HG02970 (cell line): ENCODE data around the gene SMPX.

Experiments used
- ATAC-seq: cut with Tn5 transposase; IDR thresholded peaks from one replicate; pipeline ENCODE4 v1.9.1; 2021; ENCODE audit warnings: mild to moderate bottlenecking, moderate library complexity, moderate number of reproducible peaks; ENCODE audit not compliant: unreplicated experiment, low FRiP score

The SMPX gene

DNA sequence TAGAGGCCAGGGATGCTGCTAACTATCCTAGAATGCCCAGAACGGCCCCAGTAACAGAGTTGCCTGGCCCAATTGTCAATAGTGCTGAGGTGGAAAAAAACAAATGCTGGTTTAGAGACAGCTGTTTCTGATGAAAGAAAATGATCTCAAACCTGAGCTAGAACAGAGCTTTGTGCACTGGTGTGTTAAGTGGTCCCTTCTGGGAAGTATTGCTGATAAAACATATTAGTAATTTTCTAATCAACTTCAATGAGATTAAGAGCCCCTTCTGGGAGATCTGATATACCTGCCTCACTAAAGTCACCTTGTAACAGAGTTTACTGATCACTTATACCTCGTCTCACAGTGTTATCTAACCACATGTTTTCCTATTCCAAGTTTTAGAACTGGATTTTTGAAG is 42.1 kb downstream of the SMPX start:
- no peak for ATAC-seq

DNA sequence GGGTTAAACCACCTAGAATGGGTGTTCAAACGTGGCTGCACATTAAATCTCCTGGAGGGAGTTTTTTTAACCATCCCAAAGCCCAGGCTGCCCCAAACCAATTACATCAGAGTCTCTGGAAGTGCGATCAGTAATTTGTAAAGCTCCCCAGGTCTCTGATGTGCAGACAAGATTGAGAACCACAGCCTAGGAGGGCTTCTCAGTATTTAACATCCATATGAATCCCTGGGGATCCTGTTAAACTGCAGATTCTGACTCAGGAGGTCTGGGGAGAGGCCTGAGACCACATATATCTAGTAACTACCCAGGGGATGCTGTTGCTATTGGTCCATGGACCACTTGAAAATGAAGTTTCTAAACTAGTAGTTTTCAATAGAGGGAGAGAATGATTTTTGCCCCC is 42.6 kb downstream of the SMPX start:
- no peak for ATAC-seq

DNA sequence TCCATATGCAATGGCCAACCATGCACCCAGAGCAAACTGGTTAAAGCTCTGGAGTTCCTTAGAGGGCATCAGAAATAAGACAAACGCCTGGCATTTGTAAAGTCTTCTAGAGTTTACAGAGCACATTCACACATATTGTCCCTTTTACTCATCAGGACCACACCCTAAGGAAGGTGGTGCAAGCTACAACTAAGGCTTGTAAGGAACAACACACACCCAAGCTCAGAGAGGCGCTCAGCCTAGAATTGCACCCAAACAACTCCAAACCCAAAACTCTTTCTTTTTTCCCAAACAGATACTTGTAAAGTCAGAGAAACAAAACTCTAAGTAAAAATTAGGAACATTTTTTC is 46.1 kb downstream of the SMPX start:
- no peak for ATAC-seq

DNA sequence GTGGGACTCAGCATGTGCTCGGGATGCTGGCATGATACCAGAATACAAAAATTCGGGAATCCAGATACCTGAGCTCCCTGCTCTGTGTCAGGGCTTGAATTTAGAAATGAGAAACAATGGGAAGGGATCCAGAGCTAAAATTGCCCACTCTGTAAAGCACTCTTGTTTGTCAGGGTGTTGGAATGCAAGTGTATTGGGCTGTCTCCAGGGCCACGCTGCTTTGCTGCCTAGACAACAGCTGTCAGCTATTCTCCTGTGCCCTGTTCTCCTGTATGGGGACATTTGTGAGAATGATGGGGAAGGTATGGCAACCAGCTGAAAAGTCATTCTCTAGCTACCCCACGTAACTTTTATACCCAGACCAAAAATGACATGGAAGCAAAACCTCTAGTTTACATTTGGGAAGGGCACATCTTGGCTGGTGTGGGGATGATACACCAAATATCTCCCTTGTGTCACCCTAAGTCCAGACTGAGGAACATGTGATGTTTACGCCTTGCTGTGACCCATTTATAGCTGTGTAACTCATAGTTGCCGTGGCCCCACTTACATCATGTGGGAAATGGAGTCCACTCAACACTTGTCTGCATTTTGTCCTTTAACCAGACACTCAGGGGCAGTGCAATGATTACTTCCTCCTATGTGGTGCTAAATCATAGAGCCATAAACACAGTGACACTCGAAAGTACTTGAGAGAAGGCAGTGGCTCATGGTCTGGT is 46.6 kb downstream of the SMPX start:
- ATAC-seq = no peak

DNA sequence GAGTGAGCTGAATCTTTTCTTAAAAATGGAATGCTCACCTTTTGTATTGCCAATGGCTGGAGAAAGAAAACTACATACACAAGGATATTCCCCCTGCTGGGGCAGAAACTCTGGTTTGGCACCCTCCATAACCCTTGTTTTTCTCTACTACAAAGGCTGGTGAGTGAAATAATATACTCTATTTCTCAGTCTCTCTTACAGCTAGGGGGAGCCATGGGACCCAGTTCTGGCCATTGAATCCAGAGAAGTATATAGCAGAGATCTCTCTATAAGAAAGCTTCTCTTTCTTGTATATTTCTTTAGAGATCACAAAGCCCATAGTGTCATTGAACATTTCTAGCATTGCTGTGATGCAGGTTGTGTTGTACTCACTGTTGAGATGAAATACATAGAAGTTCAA is 49.8 kb downstream of the SMPX start:
- ATAC-seq = no peak

DNA sequence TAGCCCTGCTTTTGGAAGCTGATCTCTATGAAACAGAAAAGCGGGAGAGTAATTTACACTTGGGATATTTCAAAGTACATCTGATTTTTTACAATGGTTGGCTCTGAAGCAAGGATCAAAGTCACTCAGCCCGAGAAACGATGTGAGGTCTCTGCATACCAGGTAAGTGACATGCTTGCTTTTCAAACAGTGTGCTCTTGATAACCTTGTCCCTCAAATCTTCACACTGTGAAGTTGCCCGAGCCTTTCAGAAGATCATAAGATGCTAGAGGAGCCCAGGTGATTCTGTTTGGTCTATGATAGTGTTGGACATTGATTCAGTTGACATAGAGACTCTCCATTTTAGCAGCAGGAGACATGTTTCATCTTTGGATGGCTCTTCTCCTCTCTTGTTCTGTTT is 52.7 kb downstream of the SMPX start:
- ATAC-seq = no peak

DNA sequence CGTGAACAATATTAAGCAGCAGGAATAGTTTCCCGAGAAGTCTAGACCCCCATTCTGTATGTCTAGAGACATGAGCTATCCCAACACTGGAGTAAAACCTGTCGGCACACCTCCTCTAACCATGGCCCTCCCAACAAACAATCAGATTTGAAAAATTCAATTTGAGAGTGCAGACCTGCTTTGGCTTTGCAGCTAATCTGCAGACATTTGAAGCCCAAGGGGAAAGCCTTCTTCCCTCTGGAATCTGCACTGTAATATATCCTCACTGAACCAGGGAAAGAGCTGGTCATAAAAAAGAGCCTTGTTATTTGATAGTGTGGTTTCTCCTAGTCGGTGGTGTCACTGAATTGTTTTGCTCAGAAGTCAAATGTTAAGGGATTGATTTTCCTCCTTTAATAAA is 55.2 kb downstream of the SMPX start:
- ATAC-seq = no peak

DNA sequence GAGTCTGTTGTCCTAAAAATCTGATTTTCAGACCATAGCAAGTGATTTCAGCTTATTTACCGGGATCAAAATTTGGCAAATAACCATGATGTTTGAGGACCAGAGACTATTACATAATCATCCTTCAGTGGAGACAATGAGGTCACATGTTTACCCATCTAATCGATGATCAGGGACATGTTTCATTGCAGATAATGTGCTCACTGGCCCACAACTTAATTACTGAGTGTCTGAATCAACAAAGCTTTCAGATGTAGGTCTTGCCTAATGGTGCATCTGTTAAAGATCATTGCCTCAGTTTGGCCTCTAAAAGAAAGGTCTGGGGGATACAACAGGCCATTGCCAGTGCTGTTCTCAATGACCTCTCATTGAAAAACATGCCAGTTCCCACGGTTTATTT is 56.9 kb downstream of the SMPX start:
- no peak for ATAC-seq

DNA sequence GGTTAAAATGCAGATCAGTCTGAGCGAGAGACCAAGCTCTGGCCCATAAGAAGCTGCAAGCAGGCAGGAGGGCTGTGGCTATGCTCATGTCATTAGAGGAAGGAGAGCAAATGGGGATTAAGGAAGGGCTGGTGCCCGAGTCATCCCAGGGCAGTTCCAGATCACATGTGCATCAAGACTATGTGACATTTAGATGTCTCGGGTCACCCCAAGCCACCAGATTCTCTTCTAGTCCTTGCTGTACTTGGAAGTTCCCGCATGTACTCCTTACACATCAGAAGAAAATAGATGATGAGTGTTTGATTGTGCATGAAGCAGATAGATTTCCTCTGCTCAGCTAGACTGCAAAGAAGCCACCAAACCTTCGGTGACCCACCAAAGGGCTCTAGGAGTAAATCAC is 57.6 kb downstream of the SMPX start:
- no peak for ATAC-seq

DNA sequence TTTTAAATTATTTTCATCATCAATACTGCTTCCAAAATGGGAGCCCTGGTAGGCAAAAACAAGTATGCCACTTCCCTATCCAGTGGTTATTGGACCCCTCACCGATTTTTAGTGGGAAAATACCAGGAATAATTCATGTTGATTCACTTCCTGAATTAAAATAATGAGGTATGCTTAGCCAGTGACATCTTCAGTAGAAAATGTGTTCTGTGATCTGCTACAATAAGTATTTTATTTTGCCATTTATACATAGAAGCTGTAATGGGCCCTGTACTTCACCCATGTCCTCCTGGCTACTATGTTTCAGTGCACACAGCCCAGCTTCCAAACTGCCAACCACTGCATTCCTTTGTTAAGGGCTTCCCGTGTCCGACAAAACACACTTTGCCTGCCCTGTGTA is 58.8 kb downstream of the SMPX start:
- no peak for ATAC-seq

DNA sequence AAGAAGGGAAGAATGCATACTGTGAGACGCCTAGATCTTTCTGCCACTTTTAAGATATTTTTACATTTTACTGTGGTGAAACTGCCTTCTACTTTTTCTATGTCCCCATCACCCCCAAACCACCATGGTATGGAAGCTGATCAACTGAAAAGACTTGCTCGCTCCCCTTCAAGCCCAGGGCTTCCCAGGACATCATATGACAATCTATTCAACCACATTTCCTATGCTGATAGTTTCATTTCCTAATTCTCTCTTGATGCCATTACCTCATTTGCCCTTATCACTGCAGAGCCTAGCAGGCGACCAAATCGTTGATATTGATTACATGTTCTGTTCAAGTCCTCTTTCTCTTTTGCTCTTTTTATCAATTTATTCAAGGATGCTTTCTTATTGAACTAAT is 59.6 kb downstream of the SMPX start:
- ATAC-seq = no peak

DNA sequence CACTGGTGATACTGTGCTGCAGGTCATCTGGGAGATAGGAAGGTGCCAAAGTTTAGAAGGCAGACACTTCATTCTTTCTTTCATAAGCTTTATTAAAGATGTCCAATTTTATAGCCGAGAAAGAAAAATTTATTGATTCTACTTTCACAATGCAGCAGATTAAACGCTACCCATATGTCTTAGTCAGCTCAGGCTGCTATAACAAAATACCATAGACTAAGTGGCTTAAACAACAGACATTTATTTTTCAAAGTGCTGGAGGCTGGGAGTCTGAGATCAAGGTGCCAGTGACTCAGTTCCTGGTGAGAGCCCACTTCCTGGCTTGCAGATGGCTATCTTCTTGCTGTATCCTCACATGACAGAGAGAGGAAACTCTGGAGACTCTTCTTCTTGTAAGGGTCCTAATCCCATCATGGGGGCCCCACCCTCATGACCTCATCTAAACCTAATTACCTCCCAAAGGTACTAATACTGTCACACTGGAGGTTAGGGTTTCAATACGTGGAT is 66.4 kb downstream of the SMPX start:
- no peak for ATAC-seq

DNA sequence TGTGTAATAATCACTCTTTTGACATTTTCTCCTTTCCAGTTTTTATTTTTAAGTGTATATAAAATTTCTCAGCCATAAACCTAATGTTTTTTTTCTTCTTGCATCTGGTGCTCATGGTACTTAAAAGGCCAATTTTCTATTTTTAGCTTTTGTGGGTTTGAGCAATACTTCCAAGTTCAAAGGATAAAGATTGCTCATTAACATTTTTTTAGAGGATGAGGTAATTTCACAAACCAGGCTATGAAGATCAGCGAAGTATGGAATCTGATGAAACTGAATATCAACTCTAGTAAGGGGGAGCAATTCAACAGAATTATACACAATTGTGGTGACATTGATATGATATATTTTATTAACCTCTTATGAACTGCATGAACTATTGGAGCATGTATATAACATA is 74.0 kb downstream of the SMPX start:
- no peak for ATAC-seq

DNA sequence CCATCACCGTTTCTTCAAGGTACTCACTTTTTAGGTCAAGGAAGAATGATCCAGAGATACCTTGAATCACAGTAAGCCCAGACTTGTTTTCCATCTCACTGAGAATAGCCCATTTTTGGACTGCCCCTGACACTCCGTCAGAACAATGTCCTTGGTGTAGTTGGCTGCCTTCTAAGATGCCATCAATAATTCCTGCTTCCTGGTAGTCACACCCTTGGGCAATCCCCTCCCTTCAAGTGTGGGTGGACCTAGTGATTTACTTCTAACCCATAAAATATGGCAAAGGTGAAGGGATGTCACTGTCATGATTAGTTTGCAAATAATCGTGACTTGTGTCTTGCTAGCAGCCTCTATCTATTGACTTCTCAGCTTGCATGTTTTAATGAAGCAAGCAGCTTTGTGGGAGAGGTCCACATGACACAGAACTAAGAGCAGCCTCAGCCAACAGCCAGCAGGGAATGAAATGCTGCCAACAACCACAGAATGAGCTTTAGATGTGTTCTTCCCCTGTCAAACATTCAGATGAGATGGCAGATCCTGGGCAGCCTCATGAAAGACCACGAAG is 79.8 kb downstream of the SMPX start:
- no peak for ATAC-seq

DNA sequence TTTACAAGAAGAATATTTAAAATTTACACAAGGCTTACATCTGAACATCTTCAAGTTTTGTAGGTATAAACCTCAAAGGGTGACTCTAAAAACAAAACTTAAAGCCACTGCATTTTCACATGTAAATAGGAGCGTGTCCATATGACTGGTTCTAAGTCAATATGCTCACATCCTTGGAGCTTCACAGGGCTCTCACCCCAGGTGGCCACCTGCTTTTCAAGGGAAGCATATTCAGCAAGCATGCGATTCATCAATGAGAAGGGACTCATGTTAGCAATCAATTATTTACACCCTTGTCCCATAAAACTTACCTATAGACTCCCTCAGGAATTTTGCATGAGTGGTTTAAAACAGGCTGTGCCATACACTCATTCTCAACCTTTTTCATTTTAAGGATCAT is 82.0 kb downstream of the SMPX start:
- no peak for ATAC-seq

DNA sequence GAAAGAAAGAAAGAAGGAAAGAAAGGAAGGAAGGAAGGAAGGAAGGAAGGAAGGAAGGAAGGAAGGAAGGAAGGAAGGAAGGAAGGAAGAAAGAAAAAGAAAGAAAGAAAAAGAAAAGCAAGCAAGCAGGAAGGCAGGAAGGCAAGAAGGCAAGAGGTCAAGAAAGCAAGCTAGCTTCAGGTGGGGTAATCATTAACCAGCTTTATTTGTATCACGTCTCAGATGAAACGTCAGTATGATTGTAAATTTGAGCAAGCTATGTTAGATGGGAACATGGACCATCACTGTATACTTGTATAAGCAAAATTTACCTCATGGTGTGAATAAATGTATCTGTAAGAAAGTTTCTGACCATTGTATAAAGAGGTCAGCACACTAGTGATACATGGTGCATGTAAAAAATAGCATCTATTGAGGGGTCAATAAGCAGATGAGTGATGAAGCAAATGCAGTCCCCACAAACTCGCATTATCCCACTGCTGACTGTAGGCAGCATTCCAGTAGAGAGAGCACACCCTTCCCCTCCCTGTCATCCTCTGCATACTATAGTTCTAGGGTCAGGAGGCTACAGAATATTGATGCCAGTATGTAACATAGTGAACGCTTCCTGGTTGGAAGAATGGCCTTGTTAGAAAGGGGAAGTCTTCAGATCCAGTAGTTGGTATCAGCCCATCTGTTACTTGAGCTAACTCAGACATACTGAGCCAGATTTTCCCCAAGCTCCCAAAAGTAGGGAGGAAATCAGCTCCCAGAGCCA is 83.3 kb downstream of the SMPX start:
- ATAC-seq = no peak

DNA sequence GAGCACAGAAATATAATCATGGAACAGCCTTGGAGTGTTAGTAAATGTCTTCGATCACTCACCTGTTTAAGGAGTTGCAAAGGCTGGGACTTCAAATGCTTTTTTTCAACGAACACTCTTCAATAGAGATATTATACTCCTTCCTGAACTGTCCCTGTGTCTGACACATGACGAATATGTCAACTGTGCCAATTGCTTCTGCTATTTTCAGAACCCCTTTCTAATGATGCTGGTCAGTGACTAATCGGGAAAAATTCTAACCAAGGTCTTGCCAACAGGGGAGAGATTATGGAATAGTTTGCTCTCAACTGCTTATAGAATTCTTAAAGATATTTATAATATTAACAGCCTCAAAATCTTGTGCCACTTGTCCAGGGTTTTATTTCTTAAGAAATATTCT is 91.2 kb downstream of the SMPX start:
- no peak for ATAC-seq

DNA sequence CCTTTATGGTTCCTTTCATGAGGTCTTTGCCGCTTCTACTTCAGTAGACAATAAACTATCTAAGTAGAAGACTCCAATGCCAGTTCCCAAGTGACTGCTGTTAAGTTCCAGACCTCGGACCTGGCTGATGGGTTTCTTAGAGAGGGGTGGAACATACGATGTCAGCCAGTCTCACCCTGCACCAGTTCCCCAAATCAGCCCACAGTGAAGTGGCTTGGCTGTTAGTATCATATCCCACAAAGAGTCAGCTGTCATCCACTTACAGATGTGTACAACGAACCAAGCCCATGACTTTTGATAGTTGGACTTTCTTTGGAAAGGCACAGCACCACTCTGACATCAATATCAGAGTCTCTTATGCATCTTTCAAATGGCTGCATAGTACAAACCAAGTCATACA is 91.7 kb downstream of the SMPX start:
- no peak for ATAC-seq

DNA sequence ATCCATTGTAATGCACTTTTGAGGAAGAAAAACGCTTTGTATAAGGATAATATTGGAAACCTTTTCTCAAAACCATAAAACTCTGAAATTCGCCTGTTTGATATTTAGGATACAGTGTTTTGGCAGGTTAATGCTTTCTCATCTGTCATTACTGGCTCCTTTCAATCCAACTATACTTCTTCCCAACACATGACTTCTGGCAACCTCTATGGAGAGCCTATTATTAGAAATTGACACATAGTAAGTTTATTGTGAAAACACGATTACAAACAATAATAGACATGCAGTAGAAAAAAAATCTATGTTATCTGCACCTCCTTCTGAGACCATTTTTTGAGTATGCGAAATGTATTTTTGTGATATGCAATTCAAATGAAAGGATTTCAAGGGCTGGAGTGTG is 95.2 kb downstream of the SMPX start:
- ATAC-seq = no peak

DNA sequence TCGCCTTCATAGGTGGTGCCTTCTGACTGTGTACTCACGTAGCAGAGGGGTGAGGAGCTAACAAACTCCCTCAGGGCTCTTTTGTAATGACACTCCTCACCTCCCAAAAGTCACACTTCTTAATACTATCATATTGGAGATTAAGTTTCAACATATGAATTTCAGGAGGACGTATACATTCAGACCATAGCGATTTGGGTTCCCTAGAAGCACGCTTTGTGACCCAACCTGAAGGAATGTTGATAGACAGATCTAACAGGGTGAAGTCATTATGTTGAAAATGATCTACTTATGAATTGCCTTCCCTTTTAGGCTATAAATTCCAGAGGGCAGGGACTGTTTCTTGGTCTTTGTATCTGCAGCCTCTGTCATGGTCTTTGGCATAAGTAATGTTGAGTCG is 96.6 kb downstream of the SMPX start:
- no peak for ATAC-seq

DNA sequence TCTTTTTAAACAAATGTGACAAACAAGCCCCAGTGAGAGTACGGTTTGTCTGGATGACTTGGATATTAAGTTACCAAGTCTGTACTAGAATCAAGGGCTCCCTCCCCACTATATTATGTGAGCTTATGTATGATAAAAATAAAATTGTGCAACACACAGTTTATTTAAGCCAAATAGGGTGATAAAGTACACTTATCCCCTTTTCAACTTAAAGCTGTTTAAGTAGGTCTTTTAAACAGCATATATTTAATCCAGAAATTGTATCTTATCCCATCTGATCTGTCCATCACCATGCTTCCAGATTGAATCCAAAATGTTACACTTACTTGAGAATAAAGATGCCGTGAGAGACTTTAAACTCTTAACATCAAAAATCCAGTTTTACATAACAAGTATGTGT is 97.8 kb downstream of the SMPX start:
- ATAC-seq = no peak

DNA sequence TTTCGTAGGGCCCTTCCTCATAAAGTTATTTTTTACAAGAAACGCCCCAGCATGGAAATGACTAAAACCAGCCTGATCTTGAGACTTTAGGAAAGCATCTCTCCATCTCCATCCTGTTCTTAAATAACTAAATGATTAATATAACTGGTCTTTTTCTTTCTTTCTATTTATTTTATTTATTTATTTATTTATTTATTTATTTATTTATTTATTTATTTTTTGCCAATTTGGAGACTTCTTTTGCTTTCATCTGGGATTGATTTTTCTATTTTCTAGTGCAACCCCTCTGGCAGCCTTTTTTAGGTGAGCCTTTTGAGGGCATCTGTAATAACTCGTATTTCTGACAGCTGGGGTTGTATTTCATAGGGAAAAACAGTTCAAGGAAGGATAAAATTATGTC is 98.6 kb downstream of the SMPX start:
- no peak for ATAC-seq
